ENCODE results near the gene SYDE1. TPM values are rescaled to one million over a fixed set of nuclear protein-coding genes. Genes with fewer than 3 reads are reported as not detected.

SYDE1 gene
- total and polyA plus RNA-seq, 2 experiments from 2014 or later: 4.1 to 21.4 TPM

GRCh38 chr19:15155296-15155695 is 48.1 kb downstream of the SYDE1 start:
- no peak overlapping the region for H3K27ac Mint-ChIP-seq
- no peaks in the 10 kb centered on the region for H3K79me2 ChIP-seq (replicated peaks; ENCODE audit: insufficient read depth)
- no peaks in the 10 kb centered on the region for H3K4me1 ChIP-seq (ENCODE audit: insufficient read depth)
- ATAC-seq: no peak
- H3F3A ChIP-seq (replicated peaks; ENCODE audit: low read depth): no peaks in the 10 kb centered on the region
- 0 out of 2 replicates have a peak, but pooled peaks cover 3% of the 10 kb centered on the region for H3K9me2 ChIP-seq (ENCODE audit: insufficient read depth)
- H3K4me3 ChIP-seq: no peak overlapping the region
- no peak overlapping the region for H3K4me2 ChIP-seq
- no peak overlapping the region for H3K4me3 Mint-ChIP-seq
- H3K9me3 Mint-ChIP-seq: peaks cover 28% of the 10 kb centered on the region
- no peaks in the 10 kb centered on the region; the same call in 2 of the 3 replicates for H3K4me1 Mint-ChIP-seq
- peak; percentile 15 for DNase-seq (ENCODE audit: low spot score)
- no peaks in the 10 kb centered on the region for H4K20me1 ChIP-seq (replicated peaks; ENCODE audit: insufficient read depth)
- no peak overlapping the region for H2AFZ ChIP-seq
- peaks cover 8% of the 10 kb centered on the region for H3K27me3 Mint-ChIP-seq (ENCODE audit: insufficient read depth, low read depth, poor library complexity)
- H3K27me3 ChIP-seq (ENCODE audit: insufficient read depth): no peaks in the 10 kb centered on the region
- TF ChIP-seq REST (IDR thresholded peaks at IDR 0.05; ENCODE audit: unreplicated experiment) (no peak), CTCF (conservative IDR thresholded peaks at IDR 0.05; ENCODE audit: low read depth in 2 of 2) (no peak), EZH2phosphoT487 (IDR thresholded peaks at IDR 0.05; ENCODE audit: unreplicated experiment) (no peak), NANOG (IDR thresholded peaks at IDR 0.05; ENCODE audit: borderline replicate concordance) (no peak), ZNF114 (CRISPR knock-in tag; IDR thresholded peaks at IDR 0.05) (no peak), ZNF331 (CRISPR knock-in tag; IDR thresholded peaks at IDR 0.05; ENCODE audit: low read depth) (no peak), POLR2AphosphoS5 (IDR thresholded peaks at IDR 0.05; ENCODE audit: low read depth) (no peak), ZNF462 (CRISPR knock-in tag; IDR thresholded peaks at IDR 0.05) (no peak), JUNB (IDR thresholded peaks at IDR 0.05; ENCODE audit: unreplicated experiment) (no peak), ETS1 (IDR thresholded peaks at IDR 0.05) (no peak), STAT1 (IDR thresholded peaks at IDR 0.05; ENCODE audit: unreplicated experiment) (no peak), CREB1 (CRISPR knock-in tag; IDR thresholded peaks at IDR 0.05; ENCODE audit: low read depth) (no peak), EZH2 (IDR thresholded peaks at IDR 0.05; ENCODE audit: low read depth, unreplicated experiment) (no peak)
- peaks cover 23% of the 10 kb centered on the region for H3K36me3 Mint-ChIP-seq (ENCODE audit: low read depth)
- H3K36me3 ChIP-seq (ENCODE audit: insufficient read depth): peaks cover 7% of the 10 kb centered on the region
- H3K27ac ChIP-seq (ENCODE audit: low read depth): no peak overlapping the region
